Measurements from ENCODE around the gene SLC6A9. TPM values are rescaled to one million over a fixed set of nuclear protein-coding genes. Genes with fewer than 3 reads are reported as not detected.

The SLC6A9 gene
- total and polyA plus RNA-seq, 2 of the 8 experiments (the other 6 are each of a cell fraction or from before 2014, with no cell fraction given): 20.2 to 24.2 TPM

- no peak overlapping the region for H4K91ac ChIP-seq (replicated peaks; ENCODE audit: insufficient read length, low read length)
- no peak overlapping the region for H3K56ac ChIP-seq (replicated peaks; ENCODE audit: insufficient read length, low read depth, low read length)
- H2BK12ac ChIP-seq (ENCODE audit: low read depth, low read length): no peak overlapping the region
- peaks cover 0 to 8% (median 4%) of the 10 kb centered on the region in 4 experiments; a peak in 5 of 7 replicates for H3K4me1 ChIP-seq (replicated peaks in 1 of 4; ENCODE audit: control insufficient read depth in 3 of 4, insufficient read depth in 4 of 4, low read length in 3 of 4)
- H3K36me3 ChIP-seq (ENCODE audit: control insufficient read depth in 2 of 4, insufficient read depth in 4 of 4, low read length in 3 of 4): no peaks in the 10 kb centered on the region; a peak in 3 of 8 replicates
- DNase-seq (ENCODE audit: low read depth in 1 of 2, low spot score in 2 of 2) (no peak), FAIRE-seq (no peak)
- H2BK120ac ChIP-seq (replicated peaks; ENCODE audit: low read depth, low read length): no peak overlapping the region
- POLR2A ChIA-PET (ENCODE audit: partially characterized antibody): interaction anchor here (1.4 to 27.1 kb wide), 4 partner anchors 5 to 23 kb away, joined by 3 to 544 read pairs (median 278); partner anchors contain the start of gene SLC6A9
- H3K4ac ChIP-seq (replicated peaks; ENCODE audit: insufficient read length, low read depth, low read length): no peak overlapping the region
- no peak overlapping the region for H4K5ac ChIP-seq (ENCODE audit: insufficient read length, low read depth, low read length)
- H2BK5ac ChIP-seq (ENCODE audit: low read depth, low read length): no peak overlapping the region
- no peaks in the 10 kb centered on the region for H3K27me3 ChIP-seq (replicated peaks in 1 of 4; ENCODE audit: control insufficient read depth in 3 of 4, extremely low read depth in 1 of 4, insufficient read depth in 3 of 4, low read length in 3 of 4)
- 0 out of 2 replicates have a peak, but pooled peaks cover 3% of the 10 kb centered on the region for H3K79me1 ChIP-seq (ENCODE audit: low read depth, low read length)
- H2AK5ac ChIP-seq (ENCODE audit: low read depth, low read length): no peak overlapping the region
- no peak overlapping the region for H3K18ac ChIP-seq (ENCODE audit: extremely low read depth, low read length)
- WGBS, 2 experiments (ENCODE audit: extremely low coverage in 1 of 2, insufficient coverage in 1 of 2, insufficient read length in 1 of 2, insufficient replicate concordance in 2 of 2, low coverage in 1 of 2, low lambda C conversion rate in 2 of 2, missing lambda C conversion rate in 1 of 2): 75% methylated on average over 3 of the region's 3 CpGs; no CpG with 5 or more reads in 1 of the 2 experiments
- no peak overlapping the region for H2BK20ac ChIP-seq (ENCODE audit: low read length)
- H3K79me2 ChIP-seq (ENCODE audit: control insufficient read depth in 1 of 2, insufficient read depth in 2 of 2, low read length in 2 of 2): no peaks in the 10 kb centered on the region
- peaks cover 0 to 10% of the 10 kb centered on the region in 2 experiments for H4K20me1 ChIP-seq (replicated peaks in 1 of 2; ENCODE audit: control insufficient read depth in 1 of 2, insufficient read depth in 2 of 2, low read length in 2 of 2)
- H3K27ac ChIP-seq (ENCODE audit: low read depth, low read length): no peak overlapping the region
- H3K9ac ChIP-seq (replicated peaks in 1 of 4; ENCODE audit: extremely low read depth in 1 of 4, low read depth in 3 of 4, low read length in 3 of 4): no peak overlapping the region
- no peaks in the 10 kb centered on the region for H3K9me3 ChIP-seq (ENCODE audit: insufficient read depth in 2 of 2, low read depth in 1 of 2, low read length in 1 of 2)
- H3K14ac ChIP-seq (ENCODE audit: insufficient read length): no peak overlapping the region
- H2AFZ ChIP-seq (ENCODE audit: low read length): no peak overlapping the region
- no peak overlapping the region for H3K4me3 ChIP-seq (ENCODE audit: extremely low read depth in 1 of 4, insufficient read depth in 2 of 4, low read depth in 3 of 4, low read length in 4 of 4)
- CTCF ChIA-PET (ENCODE audit: partially characterized antibody): interaction anchor here (0.8 to 16.6 kb wide), 9 partner anchors 12 to 249 kb away, joined by 3 to 252 read pairs (median 5); partner anchors contain the start of gene SLC6A9
- H2BK15ac ChIP-seq (ENCODE audit: low read length): no peak overlapping the region
- H3K23me2 ChIP-seq (ENCODE audit: low read depth, low read length): no peaks in the 10 kb centered on the region
- H4K8ac ChIP-seq (ENCODE audit: extremely low read depth, insufficient read depth, low read length): no peak overlapping the region
- no peak overlapping the region for H3K23ac ChIP-seq (ENCODE audit: insufficient read length)
- no peak overlapping the region for H3K4me2 ChIP-seq (ENCODE audit: insufficient read depth in 1 of 2, low read depth in 2 of 2, low read length in 2 of 2)
- no peak for TF ChIP-seq CHD2 (IDR thresholded peaks at IDR 0.05; ENCODE audit: low read length)
- no peak for TF ChIP-seq SUZ12 (IDR thresholded peaks at IDR 0.05; ENCODE audit: low read length)
- TF ChIP-seq EZH2 (IDR thresholded peaks at IDR 0.05; ENCODE audit: low read depth, low read length, severe bottlenecking): no peak
- TF ChIP-seq CTCF (IDR thresholded peaks at IDR 0.05; ENCODE audit: control extremely low read depth in 1 of 3, insufficient read depth in 1 of 3, low read depth in 1 of 3, low read length in 3 of 3): no peak
- TF ChIP-seq BCL11A (IDR thresholded peaks at IDR 0.05; ENCODE audit: low read depth in 2 of 2, low read length in 2 of 2): no peak
- no peak for TF ChIP-seq GTF2F1 (IDR thresholded peaks at IDR 0.05; ENCODE audit: borderline replicate concordance, low read depth, low read length)
- no peak for TF ChIP-seq KDM5A (IDR thresholded peaks at IDR 0.05; ENCODE audit: low read length)
- no peak for TF ChIP-seq KDM4A (IDR thresholded peaks at IDR 0.05; ENCODE audit: low read depth, low read length, severe bottlenecking)
Measured at GRCh38 chr1:44015206-44015605, 16.1 kb downstream of the SLC6A9 start.

Measured in H1 (cell line).